Measurements from ENCODE around the gene SLC17A7. TPM values are rescaled to one million over a fixed set of nuclear protein-coding genes. Genes with fewer than 3 reads are reported as not detected.

Gene SLC17A7
- total RNA-seq, 1 experiment from 2014 or later, result 1.8 TPM

GRCh38 chr19:49387936-49388372 lies 53.4 kb downstream of the SLC17A7 start, which contains the start of gene KASH5:
Gene KASH5 (plus strand): TSS chr19:49388249. CDS start chr19:49390884, 2,635 bp downstream.
- intact Hi-C loops (cut with micrococcal nuclease), result no loop called here
- Histone ChIP-seq H3K9ac (ENCODE audit: low read length) (no peak within 1 kb of the TSS), H3K36me3 (ENCODE audit: control insufficient read depth in 1 of 2, insufficient read depth in 2 of 2, low read length in 2 of 2) (no peaks in the 10 kb centered on the region), H3K4me3 (replicated peaks in 1 of 2; ENCODE audit: low read depth in 1 of 2, low read length in 2 of 2) (no peak within 1 kb of the TSS), H3K9me3 (ENCODE audit: control insufficient read depth in 1 of 2, insufficient read depth in 1 of 2, low read depth in 1 of 2, low read length in 2 of 2) (no peaks in the 10 kb centered on the region; a peak in 1 of 4 replicates), H3K27me3 (ENCODE audit: insufficient read depth, low read length) (no peaks in the 10 kb centered on the region), H3K4me2 (ENCODE audit: low read length) (no peak within 1 kb of the TSS), H4K20me1 (ENCODE audit: insufficient read depth) (no peaks in the 10 kb centered on the region), H2AFZ (ENCODE audit: low read depth, low read length, poor library complexity, severe bottlenecking) (no peak within 1 kb of the TSS), H3K27ac (ENCODE audit: low read depth, low read length) (no peak within 1 kb of the TSS), H3K4me1 (ENCODE audit: control insufficient read depth in 1 of 2, insufficient read depth in 2 of 2, low read length in 2 of 2) (peaks cover 3 to 10% of the 10 kb centered on the region in 2 experiments; a peak in 3 of 4 replicates), H3K79me2 (ENCODE audit: insufficient read depth, low read length) (no peaks in the 10 kb centered on the region), H3K9me2 (ENCODE audit: insufficient read depth) (no peaks in the 10 kb centered on the region)
- ChIA-PET POLR2A (no interaction called here), CTCF (no interaction called here), RAD21 (ENCODE audit: low non-redundant PET in 1 of 2, low total read pairs in 2 of 2, uncharacterized antibody in 2 of 2, unreplicated experiment in 2 of 2) (no interaction called here)
- TF ChIP-seq YY1 (IDR thresholded peaks at IDR 0.05; ENCODE audit: extremely low read depth, insufficient replicate concordance, low read depth, low read length), result no peak
- no peak for TF ChIP-seq ZFX (IDR thresholded peaks at IDR 0.05)
- TF ChIP-seq SRF (IDR thresholded peaks at IDR 0.05; ENCODE audit: low read depth), result no peak
- no peak for TF ChIP-seq JUND (IDR thresholded peaks at IDR 0.05)
- no peak for TF ChIP-seq MAX (IDR thresholded peaks at IDR 0.05)
- no peak for TF ChIP-seq POLR2AphosphoS5 (IDR thresholded peaks at IDR 0.05; ENCODE audit: low read depth, low read length)
- TF ChIP-seq EGR1 (IDR thresholded peaks at IDR 0.05; ENCODE audit: low read depth), result no peak
- no peak for TF ChIP-seq SIN3A (IDR thresholded peaks at IDR 0.05; ENCODE audit: low read depth)
- no peak for TF ChIP-seq ELF1 (IDR thresholded peaks at IDR 0.05; ENCODE audit: borderline replicate concordance, low read depth)
- no peak for TF ChIP-seq REST (IDR thresholded peaks at IDR 0.05; ENCODE audit: low read depth)
- TF ChIP-seq ZBTB33 (IDR thresholded peaks at IDR 0.05; ENCODE audit: extremely low read depth, insufficient replicate concordance, low read length), result no peak
- no TSS peak for BruUV-seq (replicated peaks)
- DNase-seq (ENCODE audit: low read depth, low spot score) (no peak), ATAC-seq (no peak)
